GM19328 (cell line): ENCODE measurements around the gene FAM187B.

Experiments
- ATAC-seq: cut with Tn5 transposase; IDR thresholded peaks from one replicate; pipeline ENCODE4 v1.9.1; 2021; ENCODE audit warnings: mild to moderate bottlenecking, moderate library complexity; ENCODE audit not compliant: unreplicated experiment

Gene FAM187B

DNA sequence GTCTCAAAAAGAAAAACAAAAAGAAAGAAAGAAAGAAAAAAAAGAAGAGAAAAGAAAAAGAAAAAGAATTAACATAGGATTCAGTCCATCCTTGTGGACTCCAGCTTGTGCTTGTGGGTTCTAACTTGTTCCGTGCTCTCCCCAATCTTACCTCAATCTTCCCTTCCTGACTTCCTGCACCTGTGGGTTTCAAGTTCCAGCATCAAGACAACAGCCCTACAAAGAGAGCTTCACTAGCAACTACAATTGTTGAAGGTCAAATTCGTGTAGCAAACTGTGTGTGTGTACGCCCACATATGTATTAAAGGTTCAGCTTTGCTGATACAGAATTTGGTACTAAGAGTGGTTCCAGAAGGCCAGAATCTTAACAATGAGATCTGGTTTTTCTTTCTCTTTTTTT lies 48.7 kb downstream of the FAM187B start:
- ATAC-seq, result no peak

DNA sequence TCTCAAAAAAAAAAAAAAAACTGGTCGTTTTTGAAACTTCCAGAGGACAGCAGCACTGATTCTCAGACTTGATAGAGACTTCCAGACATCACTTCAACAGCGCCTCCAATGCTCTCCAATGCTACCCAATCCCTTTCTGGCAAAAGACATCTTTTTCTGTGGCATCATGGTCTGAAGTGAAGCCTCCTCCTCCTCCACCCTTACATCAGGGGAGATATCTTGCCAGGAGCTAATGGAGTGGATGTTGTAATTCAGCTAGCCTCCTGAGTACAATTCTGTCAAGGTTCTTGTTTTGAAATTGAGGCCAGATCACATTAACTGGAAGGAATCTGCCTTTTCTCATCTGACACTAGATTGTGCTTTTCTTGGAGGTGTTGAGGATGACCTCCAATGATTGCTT lies 49.8 kb downstream of the FAM187B start:
- no peak for ATAC-seq

DNA sequence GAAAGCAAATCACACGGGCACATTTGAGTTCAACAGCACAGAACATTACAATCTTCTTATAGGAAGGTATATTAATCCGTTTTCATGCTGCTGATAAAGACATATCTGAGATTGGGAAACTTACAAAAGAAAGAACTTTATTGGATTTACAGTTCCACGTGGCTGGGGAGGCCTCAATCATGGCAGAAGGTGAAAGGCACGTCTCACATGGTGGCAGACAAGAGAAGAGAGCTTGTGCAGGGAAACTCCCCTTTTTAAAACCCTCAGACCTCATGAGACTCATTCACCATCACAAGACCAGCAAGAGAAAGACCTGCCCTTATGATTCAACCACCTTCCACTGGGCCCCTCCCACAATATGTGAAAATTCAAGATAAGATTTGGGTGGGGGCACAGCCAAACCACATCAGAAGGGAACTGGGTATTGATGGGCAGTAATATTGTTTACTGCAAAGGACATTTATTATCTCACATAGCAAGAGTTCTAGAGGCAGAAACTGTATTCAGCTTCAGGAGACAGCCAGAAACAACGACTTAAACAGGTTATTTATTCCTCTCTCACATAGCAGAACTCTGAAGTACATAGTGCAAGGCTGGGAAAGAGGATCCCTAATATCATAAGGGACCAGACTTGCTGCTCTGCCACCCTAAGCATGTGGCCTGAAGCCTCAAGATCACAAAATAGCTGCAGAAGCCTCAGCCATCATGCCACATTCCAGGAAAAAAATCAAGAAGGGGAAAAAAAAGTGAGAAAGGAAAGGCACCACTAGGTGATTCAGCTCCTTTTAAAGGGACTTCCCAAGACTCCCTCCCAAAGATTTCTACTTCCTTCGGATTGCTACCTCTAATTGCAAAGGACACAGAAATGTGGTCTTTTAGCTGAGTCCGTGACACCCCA lies 50.9 kb downstream of the FAM187B start:
- ATAC-seq, result no peak

DNA sequence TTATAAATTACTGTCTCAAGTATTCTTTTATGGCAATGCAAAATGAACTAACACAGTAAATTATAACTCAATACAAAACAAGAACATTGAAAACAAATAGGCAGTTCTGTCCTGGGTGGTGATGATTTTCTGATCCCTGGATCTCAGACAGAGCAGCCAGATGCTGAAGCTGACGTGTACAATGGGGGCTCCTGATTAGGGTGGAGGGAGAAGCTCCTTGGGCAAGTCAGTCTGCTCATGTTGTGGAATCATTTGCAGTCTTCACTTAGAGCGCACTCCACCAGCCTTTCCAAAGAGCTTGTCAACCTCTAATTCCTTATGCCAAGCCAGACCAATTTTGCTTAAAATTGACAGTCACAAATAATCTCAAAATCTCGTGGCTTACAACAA lies 52.4 kb downstream of the FAM187B start:
- no peak for ATAC-seq
